ENCODE data around the gene GTF2IRD1.

DNA sequence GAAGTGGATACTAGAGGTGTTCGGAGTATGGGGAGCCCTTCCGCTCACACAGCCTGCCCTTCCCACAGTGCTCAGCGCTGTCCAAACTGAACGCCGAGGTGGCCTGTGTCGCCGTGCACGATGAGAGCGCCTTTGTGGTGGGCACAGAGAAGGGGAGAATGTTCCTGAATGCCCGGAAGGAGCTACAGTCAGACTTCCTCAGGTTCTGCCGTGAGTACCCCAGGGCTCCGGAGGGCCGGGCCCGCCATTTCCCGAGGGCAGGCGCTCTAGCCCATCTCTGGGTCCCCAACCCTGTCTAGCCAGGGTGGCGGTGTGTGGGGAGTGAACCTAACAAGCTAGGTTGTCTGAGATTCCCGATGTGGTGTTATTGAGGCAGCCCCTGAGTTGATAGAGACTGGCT lies 59.1 kb downstream of the GTF2IRD1 start:
- TF ChIP-seq CTCF (IDR thresholded peaks at IDR 0.05) (no peak), POLR2A (IDR thresholded peaks at IDR 0.05) (no peak)

Measured in Peyer's patch (tissue), 4 donors.